Right lobe of liver (tissue), 6 donors: Measurements from ENCODE around the gene NRCAM. TPM values are rescaled to one million over a fixed set of nuclear protein-coding genes. Genes with fewer than 3 reads are reported as not detected.
A peak's percentile ranks its signal among the peaks of the same experiment; 100 is the strongest.

ENCODE experiments used
- ATAC-seq, 4 donors: fragments of 200-7000 bp; cut with Tn5 transposase; one replicate each; pipeline ENCODE4 v1.9.1; 2020; ENCODE audit warnings: mild to moderate bottlenecking in 4 of 4, moderate library complexity in 4 of 4
- DNase-seq, 3 donors: peaks; one replicate each; pipeline ENCODE4 v3.0.0-alpha.2; 2020
- H3K27ac ChIP-seq, 3 donors: fragments of 200-600 bp; one replicate each; pipeline ENCODE4 v1.8.0; 2022
- H3K27me3 ChIP-seq, 2 donors: fragments of 200-600 bp; one replicate each; pipeline ENCODE4 v1.8.0; 2022
- H3K36me3 ChIP-seq, 4 donors: fragments of 200-600 bp; sonication (generic) in 1 of 4; one replicate each; pipeline versions ENCODE4 v1.5.1 to v1.8.0; 2017 to 2022; ENCODE audit warnings: control low read depth in 1 of 4
- H3K4me1 ChIP-seq, 4 donors: fragments of 200-600 bp; sonication (generic) in 1 of 4; one replicate each; pipeline versions ENCODE4 v1.5.1 to v1.8.0; 2017 to 2022; ENCODE audit warnings: control low read depth in 1 of 4
- H3K4me3 ChIP-seq, 3 donors: fragments of 200-600 bp; one replicate each; pipeline ENCODE4 v1.8.0; 2022
- H3K9me3 ChIP-seq, 4 donors: fragments of 200-600 bp; sonication (generic) in 1 of 4; one replicate each; pipeline versions ENCODE4 v1.5.1 to v1.8.0; 2017 to 2022; ENCODE audit warnings: control low read depth in 1 of 4
- POLR2A ChIP-seq: fragments of 450-650 bp; IDR thresholded peaks from one replicate; pipeline ENCODE4 v1.6.1; 2017; ENCODE audit warnings: antibody characterized with exemption, mild to moderate bottlenecking
- WGBS: methylation state at CpG from one replicate; pipeline ENCODE4 v1.1.6; 2018; ENCODE audit warnings: low coverage, low lambda C conversion rate; ENCODE audit not compliant: insufficient coverage; ENCODE audit errors: missing lambda C conversion rate; 5-methylcytosine and 5-hydroxymethylcytosine counted together
- intact Hi-C, 2 donors: fragments of 100-400 bp; cut with DNase I; formaldehyde crosslinking; loops; one replicate each; pipeline versions ENCODE4 v1.11.2 to v1.14.1; 2022
- total RNA-seq, 6 experiments: library from RNA; depleted of rRNA in 2 of 6; stranded (reverse); fragments of >200 nt in 2 of 6; fragmentation: NEBNext Ultra II Directional in 3 of 6; extraction: Animal tissue kit (Norgen Biotek cat#: 25700) in 3 of 6; gene quantifications; one replicate each; pipeline versions ENCODE4 v1.1.0 to v1.2.4, GENCODE V29; 2016 to 2023
- TF ChIP-seq, protein P1 (sequence below), 4 donors: fragments of 200-600 bp in 3 of 4; fragments of 450-650 bp in 1 of 4; IDR thresholded peaks; one replicate each; pipeline versions ENCODE4 v1.5.1 to v1.8.0; 2016 to 2022; ENCODE audit warnings: antibody characterized with exemption in 4 of 4, mild to moderate bottlenecking in 2 of 4
- donor health status: DM: no; HTN: yes; CAD: no.
- donor health status: DM: no; HTN: no; CAD: no.
- donor health status: DM: no; HTN: no; CAD: no.
- donor health status: DM: no; HTN: yes; CAD: no.
- donor health status: DM: no; HTN: yes; CAD: no.

The NRCAM gene
- total RNA-seq, 6 experiments from 2014 or later: 0.16 to 1.9 (median 0.27) TPM

GRCh38 chr7:108441392-108441955, 14.8 kb downstream of the NRCAM start:
- intact Hi-C loops: no loop called here
- H3K36me3 ChIP-seq: no peaks in the 10 kb centered on the region
- TF ChIP-seq, protein P1, sequence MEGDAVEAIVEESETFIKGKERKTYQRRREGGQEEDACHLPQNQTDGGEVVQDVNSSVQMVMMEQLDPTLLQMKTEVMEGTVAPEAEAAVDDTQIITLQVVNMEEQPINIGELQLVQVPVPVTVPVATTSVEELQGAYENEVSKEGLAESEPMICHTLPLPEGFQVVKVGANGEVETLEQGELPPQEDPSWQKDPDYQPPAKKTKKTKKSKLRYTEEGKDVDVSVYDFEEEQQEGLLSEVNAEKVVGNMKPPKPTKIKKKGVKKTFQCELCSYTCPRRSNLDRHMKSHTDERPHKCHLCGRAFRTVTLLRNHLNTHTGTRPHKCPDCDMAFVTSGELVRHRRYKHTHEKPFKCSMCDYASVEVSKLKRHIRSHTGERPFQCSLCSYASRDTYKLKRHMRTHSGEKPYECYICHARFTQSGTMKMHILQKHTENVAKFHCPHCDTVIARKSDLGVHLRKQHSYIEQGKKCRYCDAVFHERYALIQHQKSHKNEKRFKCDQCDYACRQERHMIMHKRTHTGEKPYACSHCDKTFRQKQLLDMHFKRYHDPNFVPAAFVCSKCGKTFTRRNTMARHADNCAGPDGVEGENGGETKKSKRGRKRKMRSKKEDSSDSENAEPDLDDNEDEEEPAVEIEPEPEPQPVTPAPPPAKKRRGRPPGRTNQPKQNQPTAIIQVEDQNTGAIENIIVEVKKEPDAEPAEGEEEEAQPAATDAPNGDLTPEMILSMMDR (IDR thresholded peaks at IDR 0.05): no peak
- TF ChIP-seq POLR2A: no peak
- H3K4me3 ChIP-seq: no peak overlapping the region
- no peak overlapping the region for H3K27ac ChIP-seq
- 72% methylated on average over 4 of the region's 4 CpGs for WGBS
- no peaks in the 10 kb centered on the region for H3K27me3 ChIP-seq
- no peaks in the 10 kb centered on the region for H3K9me3 ChIP-seq
- no peak for ATAC-seq
- no peaks in the 10 kb centered on the region for H3K4me1 ChIP-seq
- no peak for DNase-seq

GRCh38 chr7:108440613-108441012, 15.6 kb downstream of the NRCAM start:
- Histone ChIP-seq H3K4me1 (no peaks in the 10 kb centered on the region), H3K4me3 (no peak overlapping the region), H3K27ac (no peak overlapping the region), H3K27me3 (no peaks in the 10 kb centered on the region), H3K9me3 (no peaks in the 10 kb centered on the region), H3K36me3 (no peaks in the 10 kb centered on the region)
- TF ChIP-seq, protein P1 (IDR thresholded peaks at IDR 0.05): no peak
- TF ChIP-seq POLR2A: no peak
- ATAC-seq (no peak), DNase-seq (no peak)
- WGBS: 64% methylated on average over 3 of the region's 3 CpGs
- intact Hi-C loops: no loop called here

GRCh38 chr7:108436906-108437305, 19.3 kb downstream of the NRCAM start:
- WGBS: 80% methylated on average over 3 of the region's 3 CpGs
- TF ChIP-seq POLR2A: no peak
- TF ChIP-seq, protein P1 (IDR thresholded peaks at IDR 0.05): no peak
- intact Hi-C loops: no loop called here
- H3K4me3 ChIP-seq: no peak overlapping the region
- no peak for ATAC-seq
- no peaks in the 10 kb centered on the region for H3K27me3 ChIP-seq
- DNase-seq: no peak
- no peaks in the 10 kb centered on the region for H3K36me3 ChIP-seq
- H3K27ac ChIP-seq: no peak overlapping the region
- H3K4me1 ChIP-seq: no peaks in the 10 kb centered on the region
- H3K9me3 ChIP-seq: no peaks in the 10 kb centered on the region

- Histone ChIP-seq H3K4me3 (no peak overlapping the region), H3K4me1 (no peaks in the 10 kb centered on the region), H3K27ac (no peak overlapping the region), H3K36me3 (no peaks in the 10 kb centered on the region), H3K9me3 (no peaks in the 10 kb centered on the region), H3K27me3 (no peaks in the 10 kb centered on the region)
- intact Hi-C loops: no loop called here
- DNase-seq: no peak
- 33% methylated on average over 2 of the region's 2 CpGs for WGBS
- no peak for TF ChIP-seq POLR2A
- TF ChIP-seq, protein P1 (IDR thresholded peaks at IDR 0.05): no peak
- ATAC-seq: peak in 1 of 4 donors; percentile 38
Observed at GRCh38 chr7:108434010-108434409, 22.2 kb downstream of the NRCAM start.

GRCh38 chr7:108431099-108431498, 25.1 kb downstream of the NRCAM start:
- TF ChIP-seq POLR2A: no peak
- TF ChIP-seq, protein P1 (IDR thresholded peaks at IDR 0.05): no peak
- no peaks in the 10 kb centered on the region for H3K36me3 ChIP-seq
- intact Hi-C loops: no loop called here
- 40% methylated on average over 1 of the region's 1 CpG for WGBS
- DNase-seq (no peak), ATAC-seq (no peak)
- H3K9me3 ChIP-seq: no peaks in the 10 kb centered on the region
- H3K27ac ChIP-seq: no peak overlapping the region
- H3K4me3 ChIP-seq: no peak overlapping the region
- H3K27me3 ChIP-seq: no peaks in the 10 kb centered on the region
- no peaks in the 10 kb centered on the region for H3K4me1 ChIP-seq
